ENCODE results near the gene ZYX.
"Not testable (repeated sequence)": the region's sequence is repeated elsewhere in the genome, so short reads cannot be mapped to it uniquely, and the experiment has no call there.

ZYX gene

DNA sequence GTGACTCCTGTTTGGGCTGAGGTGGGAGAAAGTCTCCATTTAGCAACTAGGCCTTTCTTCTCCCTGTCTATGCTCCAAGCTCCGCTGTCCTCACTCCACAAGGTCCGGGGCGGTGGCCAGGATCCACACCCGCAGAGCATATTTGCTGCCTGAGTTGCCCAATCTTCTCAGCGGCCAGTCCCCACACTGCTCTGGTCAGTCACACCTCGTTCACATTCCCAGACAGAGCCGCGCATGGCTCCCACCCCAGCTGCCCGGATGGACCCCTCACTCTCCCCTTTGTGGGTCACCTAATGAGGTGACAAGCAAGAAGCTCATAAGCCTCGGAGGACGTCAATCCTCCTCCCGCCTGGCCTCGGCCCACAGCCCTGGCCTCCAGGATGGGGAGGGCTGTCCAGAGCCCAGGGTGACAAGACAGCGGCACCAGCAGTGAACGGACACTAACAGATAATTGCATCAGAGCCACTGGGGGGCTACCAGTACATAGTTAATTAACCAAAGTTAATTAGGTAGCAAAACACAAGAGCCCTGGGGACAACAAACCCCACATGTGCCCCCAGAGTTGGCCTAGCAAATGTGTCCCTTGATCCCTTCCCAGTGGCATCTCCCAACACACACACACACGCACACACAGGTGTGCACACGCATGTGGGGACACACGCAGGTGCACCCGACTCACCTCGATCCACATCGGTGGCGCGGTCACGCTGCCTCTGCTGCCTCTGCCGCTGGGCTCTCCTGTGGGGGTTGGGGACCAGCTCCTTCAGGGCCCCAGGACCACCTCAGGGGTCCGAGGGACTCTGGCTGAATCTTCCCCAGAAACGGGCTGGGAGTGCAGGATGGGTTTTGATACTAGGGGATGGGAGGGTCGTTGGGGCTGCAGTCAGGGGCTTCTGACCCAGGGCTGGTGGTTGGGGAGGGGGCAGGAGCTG lies 15.7 kb downstream of the ZYX start:
- no peak for DNase-seq (ENCODE audit: low read depth)

DNA sequence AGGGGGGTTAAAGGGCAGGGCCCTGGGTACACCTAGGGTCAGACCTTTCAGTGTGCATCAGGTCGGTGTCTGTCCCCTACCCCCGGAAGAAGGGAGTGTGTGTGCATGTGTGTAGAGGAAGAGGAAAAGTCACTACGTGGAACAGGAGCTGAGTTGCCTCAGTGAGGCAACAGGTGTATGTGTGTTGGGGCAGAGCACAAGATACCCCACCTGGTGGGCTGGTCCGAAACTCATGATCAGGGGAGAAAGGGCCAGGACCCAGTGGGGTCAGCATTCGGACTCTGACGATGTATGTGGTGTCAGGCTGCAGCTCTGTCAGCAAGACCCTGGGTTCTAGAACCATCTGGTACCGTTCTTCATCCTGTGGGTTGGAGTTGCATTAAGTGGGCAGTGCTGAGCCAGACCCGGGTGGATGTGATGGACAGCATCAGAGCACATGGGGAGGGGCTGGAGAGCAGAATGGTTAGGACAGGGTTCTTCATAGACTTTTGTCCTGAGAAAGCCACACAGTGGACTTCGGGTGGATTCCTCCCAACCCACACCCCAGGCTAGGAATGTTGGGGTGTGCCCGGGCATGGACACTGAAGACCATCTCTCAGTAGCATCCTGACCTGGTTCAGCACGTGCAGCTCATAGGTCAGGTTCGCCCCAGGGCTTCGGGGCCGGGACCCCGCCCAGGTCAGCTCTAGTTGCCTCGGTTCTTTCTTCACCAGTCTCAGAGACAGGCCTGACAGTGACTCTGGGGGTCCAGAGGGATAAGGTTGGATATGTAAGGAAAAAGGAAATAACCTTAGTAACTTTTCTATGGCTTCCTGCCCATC lies 16.8 kb downstream of the ZYX start:
- no peak for DNase-seq (ENCODE audit: low read depth)

DNA sequence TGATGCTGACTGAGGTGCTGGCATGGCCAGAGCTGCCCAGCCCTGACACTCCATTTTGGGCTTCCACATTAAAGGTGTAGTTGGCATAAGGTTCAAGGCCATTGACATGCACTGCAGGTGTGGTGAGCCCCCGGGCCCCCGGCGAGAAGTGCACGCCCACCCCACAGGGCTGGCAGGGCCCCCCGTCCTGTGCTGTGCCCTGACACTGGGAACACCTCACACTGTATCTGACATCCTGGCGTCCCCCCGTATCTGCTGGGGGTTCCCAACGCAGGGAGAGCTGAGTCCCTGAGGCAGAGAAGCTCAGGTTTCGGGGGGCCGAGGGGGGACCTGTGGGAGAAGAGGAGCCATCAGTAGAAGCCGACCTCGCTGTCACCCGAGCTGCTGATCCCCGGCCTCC lies 17.5 kb downstream of the ZYX start:
- no peak for DNase-seq (ENCODE audit: low read depth)

DNA sequence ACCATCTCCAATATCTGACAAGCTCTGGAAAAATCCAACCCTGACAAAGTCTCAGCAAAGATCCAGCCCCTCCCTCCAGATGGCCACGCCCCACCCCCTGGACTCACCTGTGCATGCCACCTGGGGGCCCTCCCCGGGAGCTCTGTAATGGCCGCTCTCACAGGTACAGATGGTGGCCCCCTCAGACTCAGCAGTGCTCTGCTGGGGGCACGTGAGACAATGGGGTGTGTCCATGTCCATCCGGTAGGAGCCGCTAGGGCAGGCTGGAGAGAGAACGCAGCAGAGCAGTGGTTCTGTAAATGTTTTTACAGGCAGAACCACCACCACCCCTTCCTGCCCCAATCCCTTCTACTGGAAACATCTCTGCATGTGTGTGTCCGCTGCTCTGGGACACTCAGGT lies 18.0 kb downstream of the ZYX start:
- DNase-seq (ENCODE audit: low read depth) = no peak

DNA sequence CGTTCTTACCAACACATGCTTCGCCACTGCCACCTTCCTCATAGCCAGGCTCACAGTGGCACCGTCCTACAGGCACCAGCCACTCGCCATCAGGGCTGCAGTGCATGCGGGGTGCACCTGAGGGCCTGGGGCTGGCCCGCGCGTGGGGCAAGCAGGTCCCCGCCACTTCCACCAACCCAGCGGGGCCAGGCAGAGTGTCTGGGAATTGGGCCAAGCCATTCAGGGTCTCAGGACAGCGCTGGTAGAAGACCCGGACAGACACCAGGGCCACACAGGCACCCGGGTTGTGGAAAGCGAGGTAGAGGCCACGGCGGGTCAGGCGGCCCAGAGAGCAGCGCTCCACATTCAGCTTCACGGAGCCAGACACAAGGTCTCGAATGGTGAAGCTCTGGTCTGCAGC lies 18.5 kb downstream of the ZYX start:
- no peak for DNase-seq (ENCODE audit: low read depth)

DNA sequence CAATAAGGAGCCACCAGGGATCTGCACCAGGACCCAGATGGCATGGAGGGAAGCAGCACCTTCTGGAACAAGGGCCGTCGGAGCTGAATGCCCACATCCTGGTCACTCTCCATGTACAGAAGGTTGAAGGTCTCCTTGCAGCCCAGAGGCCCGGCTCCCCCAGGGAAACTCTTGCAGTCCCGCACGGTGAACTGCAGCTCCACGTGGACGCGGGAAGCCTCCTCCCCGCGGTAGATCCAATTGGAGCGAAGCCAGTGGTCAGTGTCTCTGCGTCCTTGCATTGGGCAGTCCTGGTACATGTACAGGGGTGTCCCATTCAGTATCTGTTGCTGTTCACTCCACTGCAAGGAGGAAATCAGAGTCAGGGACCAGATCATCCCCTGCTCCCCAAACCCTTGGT lies 20.1 kb downstream of the ZYX start:
- DNase-seq (ENCODE audit: low read depth) = no peak

- DNase-seq (ENCODE audit: low read depth) = not testable (repeated sequence)
These were observed 21.1 kb downstream of the ZYX start for GRCh38 chr7:143402233-143402632.

GRCh38 chr7:143405173-143406001 lies 24.2 kb downstream of the ZYX start:
- no peak for DNase-seq (ENCODE audit: low read depth)

- DNase-seq (ENCODE audit: low read depth) = no peak
These were observed 24.8 kb downstream of the ZYX start for GRCh38 chr7:143406002-143406357.

GRCh38 chr7:143407287-143408251 lies 26.4 kb downstream of the ZYX start:
- DNase-seq (ENCODE audit: low read depth) = no peak

GRCh38 chr7:143408252-143408685 lies 27.1 kb downstream of the ZYX start:
- no peak for DNase-seq (ENCODE audit: low read depth)

- no peak for DNase-seq (ENCODE audit: low read depth)
These were observed 27.8 kb downstream of the ZYX start, which contains the start of gene EPHA1 for GRCh38 chr7:143408686-143409561. TSS of gene EPHA1 (minus strand) at chr7:143408856. CDS start at chr7:143408805, 51 bp downstream.

DNA sequence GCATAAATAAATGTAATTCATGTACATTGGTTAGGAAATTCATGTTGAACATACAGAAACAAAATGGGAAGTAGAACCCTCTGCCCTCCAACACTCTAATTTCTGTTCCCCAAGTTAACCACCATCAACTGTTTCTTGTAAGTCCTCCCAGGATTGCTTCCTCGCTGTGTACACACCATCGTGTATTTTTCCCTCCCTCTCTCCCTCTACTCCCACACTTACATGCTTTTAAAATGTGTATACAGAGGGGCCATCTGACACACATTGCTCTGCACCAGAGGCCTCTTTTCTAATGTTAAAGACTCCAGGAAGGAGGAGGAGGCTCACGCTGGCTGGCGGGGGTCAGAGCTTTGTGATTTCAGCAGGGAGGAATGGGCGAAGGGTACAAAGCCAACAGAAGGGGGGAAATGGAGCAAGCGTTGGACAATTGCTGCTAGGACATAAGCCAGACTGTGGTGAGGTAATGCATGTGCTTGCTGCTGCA lies 29.4 kb downstream of the ZYX start:
- DNase-seq (ENCODE audit: low read depth) = no peak

DNA sequence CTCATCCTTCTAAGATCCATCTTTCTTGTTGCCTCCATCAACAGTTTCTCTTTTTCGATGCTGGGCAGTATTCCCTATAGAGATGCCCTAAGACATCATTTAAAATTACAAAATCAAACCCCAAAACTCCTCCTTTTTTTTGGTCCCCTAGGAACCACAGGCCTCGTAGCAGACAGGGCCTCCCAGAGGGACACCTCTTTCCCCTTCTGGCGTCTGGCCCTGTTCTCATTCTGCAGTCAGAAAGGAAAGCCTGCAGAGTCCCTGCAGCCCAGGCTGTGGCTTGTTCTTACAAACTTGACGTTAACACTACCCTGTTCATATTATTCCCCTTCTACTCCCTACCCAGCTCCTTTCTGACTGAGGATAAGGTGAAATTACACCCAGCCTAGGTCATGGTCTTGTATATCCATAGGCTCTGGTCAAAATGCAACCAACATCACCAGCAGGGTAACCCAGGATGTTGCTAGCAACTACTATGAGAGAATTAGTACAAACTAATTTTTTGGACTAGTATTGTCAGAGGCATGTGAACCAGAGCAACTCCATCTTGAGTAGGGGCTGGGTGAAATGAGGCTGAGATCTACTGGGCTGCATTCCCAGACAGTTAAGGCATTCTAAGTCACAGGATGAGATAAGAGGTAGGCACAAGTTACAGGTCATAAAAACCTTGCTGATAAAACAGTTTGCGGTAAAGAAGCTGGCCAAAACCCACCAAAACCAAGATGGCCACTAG lies 31.0 kb downstream of the ZYX start:
- no peak for DNase-seq (ENCODE audit: low read depth)

DNA sequence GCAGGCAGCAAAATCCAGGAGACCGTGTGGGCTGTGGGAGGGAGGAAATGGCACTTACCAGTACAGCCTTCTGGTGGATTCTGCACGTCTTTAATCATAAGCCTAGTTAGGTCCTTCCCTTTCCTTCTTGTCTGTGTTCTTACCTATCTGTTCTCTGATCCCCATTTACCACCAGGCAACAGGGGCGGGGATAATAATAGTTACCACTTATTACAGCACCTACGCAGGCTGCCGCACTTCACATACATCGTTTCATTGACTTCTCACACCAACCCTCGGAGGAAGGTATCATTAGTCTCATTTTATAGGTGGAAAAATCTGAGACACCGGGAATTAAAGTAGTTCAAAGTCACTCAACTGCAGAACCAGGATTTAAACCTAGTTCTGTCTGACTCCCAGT lies 32.0 kb downstream of the ZYX start:
- DNase-seq (ENCODE audit: low read depth) = no peak

- DNase-seq (ENCODE audit: low read depth) = not testable (repeated sequence)
These were observed 34.1 kb downstream of the ZYX start for GRCh38 chr7:143415209-143415608.

GRCh38 chr7:143415742-143416397 lies 34.7 kb downstream of the ZYX start:
- no peak for DNase-seq (ENCODE audit: low read depth)

DNA sequence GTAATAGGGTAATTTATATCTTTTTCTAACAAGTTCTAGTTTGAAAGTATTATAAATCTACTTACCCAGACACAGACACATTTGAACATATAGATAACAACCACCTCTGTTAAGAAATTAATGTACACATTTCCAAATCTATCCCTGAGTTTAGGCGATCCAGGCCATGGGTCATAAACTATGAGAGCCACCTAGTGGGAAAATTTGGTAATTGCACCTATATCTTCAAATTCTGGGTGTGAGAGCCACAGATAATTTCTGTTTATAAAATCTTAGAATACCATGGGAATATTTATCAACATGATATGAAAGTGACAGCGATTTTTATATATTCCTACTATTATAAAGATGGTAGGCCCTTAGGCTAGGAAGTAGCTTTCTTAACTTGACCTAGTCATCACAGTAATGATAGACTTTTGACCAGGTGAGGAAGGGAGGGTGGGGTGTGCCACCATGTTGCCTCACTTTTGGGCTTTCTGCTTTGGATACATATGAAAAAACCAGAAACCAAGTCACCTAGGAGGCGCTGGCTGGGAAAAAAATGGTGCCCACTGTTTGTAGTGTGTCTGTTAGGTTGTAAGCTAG lies 35.5 kb downstream of the ZYX start:
- DNase-seq (ENCODE audit: low read depth) = no peak

All from activated gamma-delta T cell treated with anti-CD3 and anti-CD28 coated beads, Interleukin-2, amount 50 U/mL, for 16 hours (primary cell).